ENCODE results near the gene BATF3. TPM values are rescaled to one million over a fixed set of nuclear protein-coding genes. Genes with fewer than 3 reads are reported as not detected.
"Not testable (repeated sequence)": the region's sequence is repeated elsewhere in the genome, so short reads cannot be mapped to it uniquely, and the experiment has no call there.

BATF3 gene
- polyA plus RNA-seq, 1 of the 3 experiments (the other 2 are of a cell fraction) = 0.76 TPM

- 82% methylated on average over 22 of the region's 37 CpGs for WGBS (ENCODE audit: low lambda C conversion rate)
Measured at GRCh38 chr1:212665241-212666115, 34.2 kb downstream of the BATF3 start.

GRCh38 chr1:212664409-212665199 is 35.0 kb downstream of the BATF3 start:
- Histone ChIP-seq H3K4me1 (ENCODE audit: control insufficient read depth in 1 of 2, insufficient read depth in 2 of 2, low read depth in 1 of 2, low read length in 1 of 2) (peaks cover 20 to 35% of the 10 kb centered on the region in 2 experiments), H3K27me3 (ENCODE audit: insufficient read depth) (no peaks in the 10 kb centered on the region), H3K27ac (ENCODE audit: low read depth in 2 of 2, low read length in 1 of 2) (no peak overlapping the region), H3K79me2 (ENCODE audit: insufficient read depth) (no peaks in the 10 kb centered on the region), H3K9ac (no peak overlapping the region), H2AFZ (ENCODE audit: low read depth) (no peak overlapping the region), H3K9me3 (no peaks in the 10 kb centered on the region), H4K20me1 (ENCODE audit: insufficient read depth) (no peaks in the 10 kb centered on the region), H3K36me3 (replicated peaks in 1 of 2; ENCODE audit: control insufficient read depth in 1 of 2, insufficient read depth in 2 of 2, low read length in 1 of 2) (no peaks in the 10 kb centered on the region), H3K4me3 (ENCODE audit: low read depth in 2 of 2, low read length in 1 of 2) (no peak overlapping the region), H3F3A (replicated peaks; ENCODE audit: insufficient read depth) (peaks cover 21% of the 10 kb centered on the region), H3K9me2 (no peaks in the 10 kb centered on the region), H3K4me2 (no peak overlapping the region)
- TF ChIP-seq GATA2 (CRISPR knock-in tag; IDR thresholded peaks at IDR 0.05) (no peak), EZH2phosphoT487 (IDR thresholded peaks at IDR 0.05; ENCODE audit: borderline replicate concordance, low read depth) (no peak), GABPA (IDR thresholded peaks at IDR 0.05; ENCODE audit: low read depth) (no peak), YY1 (IDR thresholded peaks at IDR 0.05; ENCODE audit: low read depth) (no peak)
- DNase-seq = no peak
- CTCF ChIA-PET = interaction anchor here (0.6 to 1.2 kb wide), 9 partner anchors 9 to 188 kb away, joined by 3 to 4 read pairs (median 3); partner anchors contain the start of genes ATF3 and BATF3
- POLR2A ChIA-PET = no interaction called here
- WGBS (ENCODE audit: low lambda C conversion rate) = 82% methylated on average over 11 of the region's 11 CpGs

More at GRCh38 chr1:212665241-212666115, 34.2 kb downstream of the BATF3 start:
- Histone ChIP-seq H3F3A (replicated peaks; ENCODE audit: insufficient read depth) (peaks cover 21% of the 10 kb centered on the region), H3K4me2 (no peak overlapping the region), H3K9ac (no peak overlapping the region), H3K9me2 (no peaks in the 10 kb centered on the region), H3K9me3 (no peaks in the 10 kb centered on the region), H3K79me2 (ENCODE audit: insufficient read depth) (no peaks in the 10 kb centered on the region), H2AFZ (ENCODE audit: low read depth) (no peak overlapping the region), H3K27me3 (ENCODE audit: insufficient read depth) (no peaks in the 10 kb centered on the region), H3K36me3 (replicated peaks in 1 of 2; ENCODE audit: control insufficient read depth in 1 of 2, insufficient read depth in 2 of 2, low read length in 1 of 2) (no peaks in the 10 kb centered on the region), H3K27ac (ENCODE audit: low read depth in 2 of 2, low read length in 1 of 2) (no peak overlapping the region), H3K4me1 (ENCODE audit: control insufficient read depth in 1 of 2, insufficient read depth in 2 of 2, low read depth in 1 of 2, low read length in 1 of 2) (peaks cover 20 to 38% of the 10 kb centered on the region in 2 experiments), H3K4me3 (ENCODE audit: low read depth in 2 of 2, low read length in 1 of 2) (no peak overlapping the region; a peak in 1 of 4 replicates), H4K20me1 (ENCODE audit: insufficient read depth) (no peaks in the 10 kb centered on the region)
- TF ChIP-seq RAD21 (IDR thresholded peaks at IDR 0.05; ENCODE audit: low read length) = peak; percentile 34
- TF ChIP-seq RXRA (IDR thresholded peaks at IDR 0.05; ENCODE audit: borderline replicate concordance, low read depth) = no peak
- TF ChIP-seq CTCF (IDR thresholded peaks at IDR 0.05) = peak; percentile 36
- ChIA-PET POLR2A (interaction anchor here (0.6 kb wide), 1 partner anchor 128 kb away, joined by 3 read pairs; no protein-coding TSS in a partner anchor), CTCF (interaction anchor here (0.6 to 1.2 kb wide), 10 partner anchors 10 to 189 kb away, joined by 3 to 4 read pairs (median 3); partner anchors contain the start of genes ATF3 and BATF3)
- peak; percentile 32 for DNase-seq

- H3K9me2 ChIP-seq; H3K27ac ChIP-seq (ENCODE audit: low read depth in 2 of 2, low read length in 1 of 2); POLR2A ChIA-PET; H3K9ac ChIP-seq; H3K4me1 ChIP-seq (ENCODE audit: control insufficient read depth in 1 of 2, insufficient read depth in 2 of 2, low read depth in 1 of 2, low read length in 1 of 2); H3K4me3 ChIP-seq (ENCODE audit: low read depth in 2 of 2, low read length in 1 of 2); H3K79me2 ChIP-seq (ENCODE audit: insufficient read depth); H2AFZ ChIP-seq (ENCODE audit: low read depth); H4K20me1 ChIP-seq (ENCODE audit: insufficient read depth); H3F3A ChIP-seq (replicated peaks; ENCODE audit: insufficient read depth); DNase-seq; CTCF ChIA-PET; H3K9me3 ChIP-seq; H3K4me2 ChIP-seq; H3K36me3 ChIP-seq (replicated peaks in 1 of 2; ENCODE audit: control insufficient read depth in 1 of 2, insufficient read depth in 2 of 2, low read length in 1 of 2): not testable (repeated sequence)
- 50% methylated on average over 4 of the region's 7 CpGs for WGBS (ENCODE audit: low lambda C conversion rate)
- H3K27me3 ChIP-seq (ENCODE audit: insufficient read depth) = peaks cover 14% of the 10 kb centered on the region; the same call in 1 of the 2 replicates
Measured at GRCh38 chr1:212658250-212658649, 41.4 kb downstream of the BATF3 start.
